Hypothalamus (tissue), 51 donors: ENCODE results near the gene LEPROT.
"Not testable (repeated sequence)": the region's sequence is repeated elsewhere in the genome, so short reads cannot be mapped to it uniquely, and the experiment has no call there.

ENCODE experiments used
- DNase-seq, 51 donors: peaks; one replicate each; lab custom pipeline; 2025; lab: John Stamatoyannopoulos, UW

Gene LEPROT

GRCh38 chr1:65434760-65435159 lies 14.3 kb downstream of the LEPROT start:
- no peak for DNase-seq

GRCh38 chr1:65435987-65436386 lies 15.5 kb downstream of the LEPROT start:
- no peak for DNase-seq

- no peak for DNase-seq
Measured at GRCh38 chr1:65437616-65438015, 17.1 kb downstream of the LEPROT start.

- DNase-seq: no peak
Measured at GRCh38 chr1:65440322-65440900, 19.9 kb downstream of the LEPROT start.

GRCh38 chr1:65440915-65441314 lies 20.4 kb downstream of the LEPROT start:
- DNase-seq: no peak

- no peak for DNase-seq
Measured at GRCh38 chr1:65441464-65441863, 21.0 kb downstream of the LEPROT start.

GRCh38 chr1:65442442-65442841 lies 22.0 kb downstream of the LEPROT start:
- DNase-seq: no peak

- DNase-seq: no peak
Measured at GRCh38 chr1:65443647-65444046, 23.2 kb downstream of the LEPROT start.

GRCh38 chr1:65444128-65444640 lies 23.7 kb downstream of the LEPROT start:
- no peak for DNase-seq

GRCh38 chr1:65445837-65446236 lies 25.4 kb downstream of the LEPROT start:
- no peak for DNase-seq

- DNase-seq: no peak
Measured at GRCh38 chr1:65449214-65449823, 28.9 kb downstream of the LEPROT start.

GRCh38 chr1:65455678-65456077 lies 35.2 kb downstream of the LEPROT start:
- DNase-seq: not testable (repeated sequence)

- DNase-seq: no peak
Measured at GRCh38 chr1:65456481-65456880, 36.0 kb downstream of the LEPROT start.

- DNase-seq: no peak
Measured at GRCh38 chr1:65457868-65458267, 37.4 kb downstream of the LEPROT start.

- peak in 2 of 51 donors; percentile 12 to 14 for DNase-seq
Measured at GRCh38 chr1:65458730-65459396, 38.4 kb downstream of the LEPROT start.

GRCh38 chr1:65459397-65459768 lies 38.9 kb downstream of the LEPROT start:
- peak in 2 of 51 donors; percentile 2 to 16 for DNase-seq

GRCh38 chr1:65465837-65466236 lies 45.4 kb downstream of the LEPROT start:
- DNase-seq: not testable (repeated sequence)

GRCh38 chr1:65467536-65467935 lies 47.1 kb downstream of the LEPROT start:
- no peak for DNase-seq

GRCh38 chr1:65469126-65469888 lies 48.8 kb downstream of the LEPROT start:
- no peak for DNase-seq

GRCh38 chr1:65469889-65470340 lies 49.4 kb downstream of the LEPROT start:
- peak in 2 of 51 donors; percentile 1 to 3 for DNase-seq

- DNase-seq: no peak
Measured at GRCh38 chr1:65470766-65471165, 50.3 kb downstream of the LEPROT start.
